GM12873 (cell line): ENCODE data around the gene KCNK3.
A peak's percentile ranks its signal among the peaks of the same experiment; 100 is the strongest.

Source experiments
- CTCF ChIP-seq: IDR thresholded peaks from 2 replicates; pipeline ENCODE4 v1.5.1; 2012; ENCODE audit warnings: low read depth, mild to moderate bottlenecking, moderate library complexity, low read length, control low read depth; ENCODE audit not compliant: insufficient read depth; ENCODE audit errors: missing control alignments

KCNK3 gene

GRCh38 chr2:26738481-26738880, 46.0 kb downstream of the KCNK3 start:
- no peak for TF ChIP-seq CTCF

- no peak for TF ChIP-seq CTCF
These were observed 47.0 kb downstream of the KCNK3 start for GRCh38 chr2:26739514-26739913.

- no peak for TF ChIP-seq CTCF
These were observed 47.8 kb downstream of the KCNK3 start for GRCh38 chr2:26740346-26740745.

- TF ChIP-seq CTCF: peak; percentile 12
These were observed 48.4 kb downstream of the KCNK3 start for GRCh38 chr2:26740890-26741302.

- no peak for TF ChIP-seq CTCF
These were observed 49.7 kb downstream of the KCNK3 start for GRCh38 chr2:26742048-26742770.

GRCh38 chr2:26743852-26744251, 51.3 kb downstream of the KCNK3 start:
- no peak for TF ChIP-seq CTCF

GRCh38 chr2:26744953-26745352, 52.4 kb downstream of the KCNK3 start:
- TF ChIP-seq CTCF: no peak
